ENCODE results near the gene QSOX2.

GRCh38 chr9:136246849-136247550 is 1.4 kb upstream of the QSOX2 start:
- TF ChIP-seq POLR2A (IDR thresholded peaks at IDR 0.05; ENCODE audit: low read length) (no peak), GATA1 (IDR thresholded peaks at IDR 0.05; ENCODE audit: low read depth, low read length) (no peak)
